NCI-H345 (cell line): ENCODE measurements around the gene DDX25.
"Not testable (repeated sequence)": the region's sequence is repeated elsewhere in the genome, so short reads cannot be mapped to it uniquely, and the experiment has no call there.

Experiments
- DNase-seq: peaks from one replicate; lab custom pipeline; 2025; lab: John Stamatoyannopoulos, UW

Gene DDX25

GRCh38 chr11:125903711-125904659 lies at the start of gene DDX25:
TSS of gene DDX25 (plus strand) at chr11:125904508. CDS start at chr11:125904518, 10 bp downstream.
- peak; percentile 35 for DNase-seq

GRCh38 chr11:125857670-125858069 lies 46.6 kb upstream of the DDX25 start:
- DNase-seq: not testable (repeated sequence)

- not testable (repeated sequence) for DNase-seq
Measured at GRCh38 chr11:125862786-125863185, 41.5 kb upstream of the DDX25 start.

- DNase-seq: not testable (repeated sequence)
Measured at GRCh38 chr11:125865354-125865753, 39.0 kb upstream of the DDX25 start.

- DNase-seq: no peak
Measured at GRCh38 chr11:125869521-125869920, 34.8 kb upstream of the DDX25 start.

GRCh38 chr11:125871391-125872137 lies 32.7 kb upstream of the DDX25 start:
- DNase-seq: no peak

- no peak for DNase-seq
Measured at GRCh38 chr11:125872138-125872491, 32.2 kb upstream of the DDX25 start.

- DNase-seq: no peak
Measured at GRCh38 chr11:125873881-125874555, 30.3 kb upstream of the DDX25 start.

GRCh38 chr11:125874556-125875124 lies 29.7 kb upstream of the DDX25 start:
- DNase-seq: peak; percentile 58

- DNase-seq: no peak
Measured at GRCh38 chr11:125881291-125881690, 23.0 kb upstream of the DDX25 start.

- DNase-seq: no peak
Measured at GRCh38 chr11:125883375-125883774, 20.9 kb upstream of the DDX25 start.

GRCh38 chr11:125886997-125887372 lies 17.3 kb upstream of the DDX25 start:
- DNase-seq: no peak

GRCh38 chr11:125887373-125888324 lies 16.7 kb upstream of the DDX25 start, which contains the start of gene HYLS1:
TSS of gene HYLS1 (plus strand) at chr11:125887668. CDS start at chr11:125899369, 11,701 bp downstream.
- DNase-seq: peak; percentile 91

GRCh38 chr11:125890447-125891100 lies 13.7 kb upstream of the DDX25 start:
- DNase-seq: no peak

- no peak for DNase-seq
Measured at GRCh38 chr11:125892071-125892470, 12.2 kb upstream of the DDX25 start.

- no peak for DNase-seq
Measured at GRCh38 chr11:125892994-125893393, 11.3 kb upstream of the DDX25 start.

- DNase-seq: no peak
Measured at GRCh38 chr11:125901872-125902271, 2.4 kb upstream of the DDX25 start.

GRCh38 chr11:125902277-125902926 lies 1.9 kb upstream of the DDX25 start:
- no peak for DNase-seq

GRCh38 chr11:125902927-125903710 lies 1.2 kb upstream of the DDX25 start, which contains the start of gene PUS3:
TSS of gene PUS3 (minus strand) at chr11:125903206. CDS start at chr11:125896284, 6,922 bp downstream.
- DNase-seq: peak; percentile 93
